Measurements from ENCODE around the gene KDR. TPM values are rescaled to one million over a fixed set of nuclear protein-coding genes. Genes with fewer than 3 reads are reported as not detected.

The KDR gene
- total and polyA plus RNA-seq, 4 donors = 0.46 to 42.1 (median 10.1) TPM

DNA sequence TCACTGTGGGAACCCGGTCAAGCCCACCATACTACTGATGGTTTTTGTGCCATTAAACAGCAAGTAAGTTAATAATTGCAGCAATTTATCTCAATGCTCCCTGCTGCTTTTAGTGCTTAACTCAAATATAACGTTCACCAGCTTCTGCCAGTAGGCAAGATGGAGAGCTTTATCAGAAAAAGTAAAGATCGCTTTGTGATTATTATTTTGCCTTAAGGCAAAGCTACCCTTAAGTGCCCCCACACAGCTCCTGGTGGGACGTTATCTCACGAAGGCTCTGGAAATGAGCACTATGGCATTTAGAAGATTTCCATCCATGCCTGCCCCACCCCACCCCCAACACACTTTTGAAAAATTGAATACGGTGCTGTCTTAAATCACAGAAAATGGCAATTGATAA lies 59.4 kb downstream of the KDR start:
- no peaks in the 10 kb centered on the region for H3K36me3 ChIP-seq (ENCODE audit: control insufficient read depth in 1 of 2, insufficient read depth in 2 of 2, low read length in 1 of 2)
- intact Hi-C loops (cut with DNase I) = no loop called here
- WGBS, 2 donors = 59 to 73% methylated on average over 6 of the region's 6 CpGs
- H3K4me1 ChIP-seq (ENCODE audit: control insufficient read depth in 1 of 2, insufficient read depth in 2 of 2, low read length in 2 of 2) = no peaks in the 10 kb centered on the region
- ATAC-seq (ENCODE audit: low FRiP score) (no peak), DNase-seq (no peak)
- H3K4me3 ChIP-seq (ENCODE audit: low read length in 2 of 2) = no peak overlapping the region
- H3K27ac ChIP-seq (ENCODE audit: low read depth in 1 of 2, low read length in 2 of 2) = no peak overlapping the region
- H3K27me3 ChIP-seq (ENCODE audit: control insufficient read depth in 1 of 2, insufficient read depth in 2 of 2, low read length in 1 of 2) = peaks cover 0 to 1% of the 10 kb centered on the region in 2 donors
- H3K9me3 ChIP-seq (ENCODE audit: control insufficient read depth, low read length) = no peaks in the 10 kb centered on the region

DNA sequence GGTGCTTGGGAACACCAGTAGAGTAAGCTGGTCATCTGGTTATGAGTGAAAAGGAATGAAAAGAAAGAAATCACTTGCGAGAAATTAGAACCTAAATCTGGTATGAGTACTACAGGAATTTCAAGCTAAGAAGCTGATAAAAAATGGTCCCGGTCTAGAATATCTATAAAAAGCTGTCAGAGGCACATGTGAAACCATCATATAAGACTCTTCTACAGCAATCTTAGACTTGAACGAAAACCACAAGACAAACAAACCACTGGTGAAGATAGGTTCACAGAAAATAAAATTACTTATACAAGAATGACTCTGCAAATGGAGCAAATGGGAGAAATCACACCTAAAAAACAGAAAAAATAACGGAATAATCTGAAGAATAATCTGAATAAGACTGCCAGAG lies 69.9 kb downstream of the KDR start:
- Histone ChIP-seq H3K4me3 (ENCODE audit: low read length in 2 of 2) (no peak overlapping the region), H3K4me1 (ENCODE audit: control insufficient read depth in 1 of 2, insufficient read depth in 2 of 2, low read length in 2 of 2) (no peaks in the 10 kb centered on the region), H3K27ac (ENCODE audit: low read depth in 1 of 2, low read length in 2 of 2) (no peak overlapping the region), H3K9me3 (ENCODE audit: control insufficient read depth, low read length) (peaks cover 2% of the 10 kb centered on the region), H3K36me3 (ENCODE audit: control insufficient read depth in 1 of 2, insufficient read depth in 2 of 2, low read length in 1 of 2) (no peaks in the 10 kb centered on the region), H3K27me3 (ENCODE audit: control insufficient read depth in 1 of 2, insufficient read depth in 2 of 2, low read length in 1 of 2) (no peaks in the 10 kb centered on the region)
- 52 to 59% methylated on average over 4 of the region's 4 CpGs for WGBS, 2 donors
- intact Hi-C loops (cut with DNase I) = no loop called here
- DNase-seq = no peak
- no peak for ATAC-seq (ENCODE audit: low FRiP score)

DNA sequence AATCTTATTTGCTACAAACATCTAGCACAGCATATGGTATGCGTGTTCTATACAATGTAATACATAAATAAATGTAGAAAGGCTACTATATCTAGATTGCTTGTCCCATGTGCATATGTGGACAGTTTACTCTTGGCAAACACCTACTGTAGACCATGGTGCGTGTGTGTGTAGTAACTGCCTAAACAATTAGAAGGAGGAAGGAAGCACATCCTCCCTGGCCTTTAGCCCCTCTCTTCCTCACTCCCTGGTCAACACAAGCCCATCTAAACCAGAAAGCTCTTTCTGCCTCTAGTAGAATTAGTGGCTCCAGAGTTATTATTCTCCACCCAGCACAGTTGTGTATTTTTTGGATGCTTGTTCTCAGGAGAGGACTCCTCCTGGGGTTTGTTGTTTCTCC lies 73.9 kb downstream of the KDR start:
- H3K27ac ChIP-seq (ENCODE audit: low read depth in 1 of 2, low read length in 2 of 2) = no peak overlapping the region
- WGBS, 2 donors = 80 to 87% methylated on average over 2 of the region's 2 CpGs
- H3K36me3 ChIP-seq (ENCODE audit: control insufficient read depth in 1 of 2, insufficient read depth in 2 of 2, low read length in 1 of 2) = no peaks in the 10 kb centered on the region
- no peak overlapping the region for H3K4me3 ChIP-seq (ENCODE audit: low read length in 2 of 2)
- intact Hi-C loops (cut with DNase I) = no loop called here
- peaks cover 2% of the 10 kb centered on the region for H3K9me3 ChIP-seq (ENCODE audit: control insufficient read depth, low read length)
- no peaks in the 10 kb centered on the region for H3K27me3 ChIP-seq (ENCODE audit: control insufficient read depth in 1 of 2, insufficient read depth in 2 of 2, low read length in 1 of 2)
- ATAC-seq (ENCODE audit: low FRiP score) (no peak), DNase-seq (no peak)
- H3K4me1 ChIP-seq (ENCODE audit: control insufficient read depth in 1 of 2, insufficient read depth in 2 of 2, low read length in 2 of 2) = no peaks in the 10 kb centered on the region

DNA sequence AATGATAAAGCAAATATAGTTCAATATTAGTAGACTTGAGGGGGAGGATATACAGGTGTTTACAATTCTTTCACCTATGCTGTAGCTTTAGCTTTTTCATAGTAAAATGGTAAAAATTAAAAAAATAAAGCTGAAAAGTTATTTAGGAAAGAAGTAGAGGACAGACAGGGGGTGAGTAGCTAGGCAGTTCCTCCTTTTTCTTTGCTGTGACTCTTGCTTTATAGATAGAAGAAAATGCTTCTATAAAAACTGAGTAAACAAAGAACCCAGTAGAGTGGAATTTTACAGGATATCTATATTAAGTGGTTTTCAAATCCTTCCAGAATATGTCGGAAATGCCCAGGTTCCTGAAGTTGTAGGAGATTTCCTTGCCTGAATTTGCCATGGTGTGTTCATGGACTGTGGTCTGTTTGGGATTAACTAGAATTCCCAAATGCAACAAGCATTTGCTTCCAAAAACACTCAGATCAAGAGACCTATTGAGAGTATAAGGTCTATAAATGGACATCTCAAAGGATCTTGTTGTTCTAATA lies 74.9 kb downstream of the KDR start:
- Histone ChIP-seq H3K27me3 (ENCODE audit: control insufficient read depth in 1 of 2, insufficient read depth in 2 of 2, low read length in 1 of 2) (no peaks in the 10 kb centered on the region), H3K36me3 (ENCODE audit: control insufficient read depth in 1 of 2, insufficient read depth in 2 of 2, low read length in 1 of 2) (no peaks in the 10 kb centered on the region), H3K27ac (ENCODE audit: low read depth in 1 of 2, low read length in 2 of 2) (no peak overlapping the region), H3K9me3 (ENCODE audit: control insufficient read depth, low read length) (peaks cover 2% of the 10 kb centered on the region), H3K4me1 (ENCODE audit: control insufficient read depth in 1 of 2, insufficient read depth in 2 of 2, low read length in 2 of 2) (no peaks in the 10 kb centered on the region), H3K4me3 (ENCODE audit: low read length in 2 of 2) (no peak overlapping the region)
- WGBS, 2 donors = 56 to 60% methylated on average over 1 of the region's 1 CpG
- intact Hi-C loops (cut with DNase I) = no loop called here
- DNase-seq (no peak), ATAC-seq (ENCODE audit: low FRiP score) (no peak)

DNA sequence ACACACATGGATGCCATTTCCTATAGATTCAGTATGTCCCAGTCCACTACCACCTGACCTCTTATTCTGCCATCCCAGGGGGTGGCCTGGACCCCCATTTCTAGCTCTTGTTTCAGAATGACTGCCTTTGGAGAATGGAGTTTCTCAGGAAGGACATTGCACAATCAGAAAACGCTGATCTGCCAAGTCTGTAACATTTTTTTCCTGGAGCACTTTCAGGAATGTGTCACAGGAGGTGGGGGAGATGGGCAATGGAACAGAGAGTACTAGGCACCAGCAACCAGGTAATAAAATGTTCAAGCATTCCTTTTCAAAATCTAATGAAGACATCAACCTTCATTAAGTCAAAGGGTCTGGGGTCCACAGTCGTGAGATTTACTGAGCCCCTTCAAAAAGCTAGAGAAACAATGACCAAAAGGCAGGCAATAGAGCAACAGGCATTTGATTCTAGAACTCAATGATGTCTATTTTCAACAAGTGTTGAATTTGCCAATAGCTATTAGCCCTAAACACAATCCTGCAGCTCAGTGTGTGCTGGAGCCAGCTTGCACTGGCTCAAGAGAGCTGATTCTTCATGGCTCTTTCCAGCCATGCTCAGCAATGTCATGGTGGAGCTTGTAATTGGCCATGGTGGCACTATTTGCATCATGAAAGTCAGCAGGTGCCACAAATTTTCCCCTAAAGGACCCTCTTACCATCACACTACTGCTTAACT lies 87.1 kb downstream of the KDR start:
- 27 to 35% methylated on average over 2 of the region's 2 CpGs for WGBS, 2 donors
- H3K27me3 ChIP-seq (ENCODE audit: control insufficient read depth in 1 of 2, insufficient read depth in 2 of 2, low read length in 1 of 2) = no peaks in the 10 kb centered on the region
- peak; percentile 77 for ATAC-seq (ENCODE audit: low FRiP score)
- intact Hi-C loops (cut with DNase I) = no loop called here
- H3K27ac ChIP-seq (ENCODE audit: low read depth in 1 of 2, low read length in 2 of 2) = peak overlapping the region in 1 of 2 donors; percentile 56
- no peak for DNase-seq
- peaks cover 4 to 6% of the 10 kb centered on the region in 2 donors for H3K4me1 ChIP-seq (ENCODE audit: control insufficient read depth in 1 of 2, insufficient read depth in 2 of 2, low read length in 2 of 2)
- H3K36me3 ChIP-seq (ENCODE audit: control insufficient read depth in 1 of 2, insufficient read depth in 2 of 2, low read length in 1 of 2) = no peaks in the 10 kb centered on the region
- H3K9me3 ChIP-seq (ENCODE audit: control insufficient read depth, low read length) = no peaks in the 10 kb centered on the region
- H3K4me3 ChIP-seq (ENCODE audit: low read length in 2 of 2) = no peak overlapping the region

DNA sequence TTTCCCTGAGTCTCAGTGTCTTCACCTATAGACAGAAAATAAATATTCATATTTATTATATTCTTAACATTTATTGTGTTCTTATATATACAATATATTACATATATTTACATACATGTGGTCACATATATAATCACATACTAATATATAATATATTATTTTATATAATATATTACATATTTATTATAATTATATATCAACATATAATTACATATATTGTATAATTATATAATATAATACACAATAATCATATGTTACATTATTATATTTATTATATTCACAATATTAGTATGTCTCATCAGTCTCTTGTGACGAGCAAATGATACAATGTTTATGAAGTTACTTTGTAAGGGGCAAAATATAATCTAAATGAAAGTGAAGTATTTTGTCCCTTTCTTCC lies 87.7 kb downstream of the KDR start:
- Histone ChIP-seq H3K36me3 (ENCODE audit: control insufficient read depth in 1 of 2, insufficient read depth in 2 of 2, low read length in 1 of 2) (no peaks in the 10 kb centered on the region), H3K27me3 (ENCODE audit: control insufficient read depth in 1 of 2, insufficient read depth in 2 of 2, low read length in 1 of 2) (no peaks in the 10 kb centered on the region), H3K4me3 (ENCODE audit: low read length in 2 of 2) (no peak overlapping the region), H3K9me3 (ENCODE audit: control insufficient read depth, low read length) (no peaks in the 10 kb centered on the region), H3K4me1 (ENCODE audit: control insufficient read depth in 1 of 2, insufficient read depth in 2 of 2, low read length in 2 of 2) (peaks cover 4 to 6% of the 10 kb centered on the region in 2 donors), H3K27ac (ENCODE audit: low read depth in 1 of 2, low read length in 2 of 2) (no peak overlapping the region)
- no peak for DNase-seq
- 39 to 55% methylated on average over 1 of the region's 1 CpG for WGBS, 2 donors
- no peak for ATAC-seq (ENCODE audit: low FRiP score)
- intact Hi-C loops (cut with DNase I) = no loop called here

DNA sequence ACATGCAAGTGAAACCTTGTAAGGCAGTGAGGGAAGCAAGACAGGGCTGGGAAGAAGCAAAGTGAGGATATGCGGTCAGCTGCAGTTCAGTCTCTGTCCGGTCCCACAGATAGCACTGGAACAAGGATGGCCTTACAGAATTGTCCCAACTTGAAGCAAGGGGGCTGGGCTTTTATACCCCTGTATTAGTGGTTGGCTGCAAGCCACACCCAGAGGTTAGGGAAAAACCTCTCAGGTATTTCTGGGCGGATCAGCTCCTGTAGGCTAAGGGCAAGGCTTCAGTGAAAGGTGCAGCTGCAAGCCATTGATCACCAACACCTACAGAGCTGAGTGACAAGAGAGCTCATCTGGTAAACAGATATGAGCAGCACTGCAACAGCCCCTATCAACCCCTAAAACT lies 89.0 kb downstream of the KDR start:
- intact Hi-C loops (cut with DNase I) = no loop called here
- ATAC-seq (ENCODE audit: low FRiP score) (no peak), DNase-seq (no peak)
- 90 to 92% methylated on average over 3 of the region's 3 CpGs for WGBS, 2 donors
- no peaks in the 10 kb centered on the region for H3K27me3 ChIP-seq (ENCODE audit: control insufficient read depth in 1 of 2, insufficient read depth in 2 of 2, low read length in 1 of 2)
- H3K36me3 ChIP-seq (ENCODE audit: control insufficient read depth in 1 of 2, insufficient read depth in 2 of 2, low read length in 1 of 2) = no peaks in the 10 kb centered on the region
- H3K27ac ChIP-seq (ENCODE audit: low read depth in 1 of 2, low read length in 2 of 2) = no peak overlapping the region
- no peak overlapping the region for H3K4me3 ChIP-seq (ENCODE audit: low read length in 2 of 2)
- H3K4me1 ChIP-seq (ENCODE audit: control insufficient read depth in 1 of 2, insufficient read depth in 2 of 2, low read length in 2 of 2) = peaks cover 4 to 6% of the 10 kb centered on the region in 2 donors
- no peaks in the 10 kb centered on the region for H3K9me3 ChIP-seq (ENCODE audit: control insufficient read depth, low read length)

DNA sequence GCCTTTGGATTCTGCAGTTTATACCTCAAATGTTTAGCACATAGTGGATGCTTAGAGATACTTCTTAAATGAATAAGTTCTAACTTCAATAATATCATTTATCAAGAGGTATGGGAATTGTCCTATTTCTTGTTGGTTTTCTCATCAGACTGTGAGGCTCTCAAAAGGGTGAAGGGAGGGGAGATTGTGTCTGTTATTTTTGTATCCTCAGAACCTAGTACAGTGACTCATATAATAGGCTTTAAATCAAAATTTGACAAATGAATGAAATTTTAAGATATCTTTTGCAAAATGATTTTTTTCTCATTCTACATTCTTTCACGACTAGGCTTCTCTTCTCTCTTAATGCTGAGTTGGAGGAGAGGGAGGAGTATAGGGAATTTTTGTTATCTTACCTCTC lies 89.5 kb downstream of the KDR start:
- Histone ChIP-seq H3K36me3 (ENCODE audit: control insufficient read depth in 1 of 2, insufficient read depth in 2 of 2, low read length in 1 of 2) (no peaks in the 10 kb centered on the region), H3K27me3 (ENCODE audit: control insufficient read depth in 1 of 2, insufficient read depth in 2 of 2, low read length in 1 of 2) (no peaks in the 10 kb centered on the region), H3K4me1 (ENCODE audit: control insufficient read depth in 1 of 2, insufficient read depth in 2 of 2, low read length in 2 of 2) (peaks cover 4 to 6% of the 10 kb centered on the region in 2 donors), H3K4me3 (ENCODE audit: low read length in 2 of 2) (no peak overlapping the region), H3K27ac (ENCODE audit: low read depth in 1 of 2, low read length in 2 of 2) (no peak overlapping the region), H3K9me3 (ENCODE audit: control insufficient read depth, low read length) (no peaks in the 10 kb centered on the region)
- intact Hi-C loops (cut with DNase I) = no loop called here
- ATAC-seq (ENCODE audit: low FRiP score) (no peak), DNase-seq (no peak)
- WGBS, 2 donors = 14 to 21% methylated on average over 1 of the region's 1 CpG

DNA sequence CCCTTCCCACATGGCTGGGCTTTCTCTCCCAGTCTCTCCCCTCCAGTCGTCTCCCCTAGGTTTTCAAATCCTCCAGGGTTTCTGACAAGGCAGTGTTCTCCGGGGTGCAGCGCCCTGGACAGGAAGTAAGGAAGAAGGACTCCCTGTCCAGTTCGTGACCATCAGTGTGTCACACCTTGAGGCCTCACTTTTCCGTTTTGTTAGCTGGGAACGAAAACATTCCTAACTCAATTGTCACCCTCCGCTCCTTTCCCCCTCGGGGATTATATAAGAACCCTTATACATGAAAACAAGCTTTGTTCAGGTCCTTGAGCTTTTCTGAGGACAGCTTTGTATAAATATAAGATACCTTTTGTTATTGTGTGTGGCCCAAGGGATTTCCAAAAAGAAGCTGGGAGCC lies 92.1 kb downstream of the KDR start:
- Histone ChIP-seq H3K36me3 (ENCODE audit: control insufficient read depth in 1 of 2, insufficient read depth in 2 of 2, low read length in 1 of 2) (no peaks in the 10 kb centered on the region), H3K27ac (ENCODE audit: low read depth in 1 of 2, low read length in 2 of 2) (no peak overlapping the region), H3K9me3 (ENCODE audit: control insufficient read depth, low read length) (no peaks in the 10 kb centered on the region), H3K27me3 (ENCODE audit: control insufficient read depth in 1 of 2, insufficient read depth in 2 of 2, low read length in 1 of 2) (no peaks in the 10 kb centered on the region), H3K4me3 (ENCODE audit: low read length in 2 of 2) (no peak overlapping the region), H3K4me1 (ENCODE audit: control insufficient read depth in 1 of 2, insufficient read depth in 2 of 2, low read length in 2 of 2) (peaks cover 0 to 2% of the 10 kb centered on the region in 2 donors)
- intact Hi-C loops (cut with DNase I) = no loop called here
- DNase-seq (no peak), ATAC-seq (ENCODE audit: low FRiP score) (no peak)
- WGBS, 2 donors = 46 to 61% methylated on average over 8 of the region's 8 CpGs

Data from aorta (tissue), 5 donors.